Vagina (tissue), 2 donors: Measurements from ENCODE around the gene CLRN3. TPM values are rescaled to one million over a fixed set of nuclear protein-coding genes. Genes with fewer than 3 reads are reported as not detected.

Experiments used
- DNase-seq, 2 donors: peaks; one replicate each; pipeline ENCODE4 v3.0.0-alpha.2; 2017; ENCODE audit errors: extremely low spot score in 2 of 2
- H3K27ac ChIP-seq: fragments of 200-600 bp; sonication (generic); one replicate; pipeline ENCODE4 v1.5.1; 2019
- H3K27me3 ChIP-seq: fragments of 200-600 bp; sonication (generic); one replicate; pipeline ENCODE4 v1.5.1; 2019
- H3K36me3 ChIP-seq, 2 donors: fragments of 200-600 bp; sonication (generic); one replicate each; pipeline ENCODE4 v1.5.1; 2017 to 2019
- H3K4me1 ChIP-seq: fragments of 200-600 bp; sonication (generic); one replicate; pipeline ENCODE4 v1.5.1; 2019
- H3K4me3 ChIP-seq, 2 donors: fragments of 200-600 bp; sonication (generic); 1 replicate in 1 of 2; 2 replicates in 1 of 2; pipeline ENCODE4 v1.5.1; 2016 to 2019
- H3K9me3 ChIP-seq: fragments of 200-600 bp; sonication (generic); one replicate; pipeline ENCODE4 v1.5.1; 2019
- CTCF ChIP-seq, 3 experiments: fragments of 450-650 bp in 2 of 3; fragments of 200-600 bp in 1 of 3; sonication (generic) in 1 of 3; IDR thresholded peaks; one replicate each; pipeline ENCODE4 v1.5.1; 2017 to 2019; ENCODE audit warnings: antibody characterized with exemption in 3 of 3, mild to moderate bottlenecking in 2 of 3, moderate library complexity in 2 of 3
- POLR2A ChIP-seq, 2 donors: fragments of 450-650 bp; IDR thresholded peaks; one replicate each; pipeline ENCODE4 v1.6.1; 2017; ENCODE audit warnings: antibody characterized with exemption in 2 of 2, mild to moderate bottlenecking in 2 of 2, moderate library complexity in 2 of 2
- POLR2AphosphoS5 ChIP-seq, 2 donors: sonication (generic); formaldehyde crosslinking; IDR thresholded peaks; one replicate each; pipeline ENCODE4 v1.9.0; 2017; ENCODE audit warnings: antibody characterized with exemption in 2 of 2, mild to moderate bottlenecking in 2 of 2, low read depth in 1 of 2; ENCODE audit not compliant: insufficient read depth in 1 of 2
- intact Hi-C: fragments of 100-400 bp; cut with DNase I; formaldehyde crosslinking; loops from one replicate; pipeline ENCODE4 v1.15.1; 2023
- total RNA-seq: library from RNA; depleted of rRNA; stranded (reverse); fragments of >200 nt; gene quantifications from one replicate; pipeline ENCODE4 v1.2.3, GENCODE V29; 2016

Gene CLRN3
- total RNA-seq, 1 donor from 2014 or later, result not detected

GRCh38 chr10:127855976-127856375 is 36.8 kb downstream of the CLRN3 start:
- H3K4me1 ChIP-seq, result no peaks in the 10 kb centered on the region
- no peak for DNase-seq
- H3K27me3 ChIP-seq, result no peaks in the 10 kb centered on the region
- H3K4me3 ChIP-seq, result no peak overlapping the region
- H3K27ac ChIP-seq, result no peak overlapping the region
- no peak for TF ChIP-seq POLR2AphosphoS5 (IDR thresholded peaks at IDR 0.05; ENCODE audit: insufficient read depth in 1 of 2, low read depth in 1 of 2)
- TF ChIP-seq POLR2A (IDR thresholded peaks at IDR 0.05), result no peak
- no peak for TF ChIP-seq CTCF (IDR thresholded peaks at IDR 0.05)
- no peaks in the 10 kb centered on the region for H3K9me3 ChIP-seq
- intact Hi-C loops, result no loop called here
- H3K36me3 ChIP-seq, result no peaks in the 10 kb centered on the region

- no peak overlapping the region for H3K4me3 ChIP-seq
- intact Hi-C loops, result no loop called here
- DNase-seq, result no peak
- TF ChIP-seq CTCF (IDR thresholded peaks at IDR 0.05), result no peak
- TF ChIP-seq POLR2A (IDR thresholded peaks at IDR 0.05), result no peak
- TF ChIP-seq POLR2AphosphoS5 (IDR thresholded peaks at IDR 0.05; ENCODE audit: insufficient read depth in 1 of 2, low read depth in 1 of 2), result no peak
- no peaks in the 10 kb centered on the region for H3K4me1 ChIP-seq
- no peaks in the 10 kb centered on the region for H3K36me3 ChIP-seq
- H3K9me3 ChIP-seq, result no peaks in the 10 kb centered on the region
- no peak overlapping the region for H3K27ac ChIP-seq
- H3K27me3 ChIP-seq, result no peaks in the 10 kb centered on the region
Observed at GRCh38 chr10:127855591-127855881, 37.2 kb downstream of the CLRN3 start.

- no peaks in the 10 kb centered on the region for H3K9me3 ChIP-seq
- no peaks in the 10 kb centered on the region for H3K36me3 ChIP-seq
- H3K27me3 ChIP-seq, result no peaks in the 10 kb centered on the region
- no peak overlapping the region for H3K4me3 ChIP-seq
- intact Hi-C loops, result no loop called here
- no peaks in the 10 kb centered on the region for H3K4me1 ChIP-seq
- no peak for TF ChIP-seq POLR2A (IDR thresholded peaks at IDR 0.05)
- no peak for TF ChIP-seq CTCF (IDR thresholded peaks at IDR 0.05)
- no peak for TF ChIP-seq POLR2AphosphoS5 (IDR thresholded peaks at IDR 0.05; ENCODE audit: insufficient read depth in 1 of 2, low read depth in 1 of 2)
- no peak for DNase-seq
- no peak overlapping the region for H3K27ac ChIP-seq
Observed at GRCh38 chr10:127854769-127855590, 37.8 kb downstream of the CLRN3 start.

GRCh38 chr10:127853868-127854768 is 38.6 kb downstream of the CLRN3 start:
- H3K27ac ChIP-seq, result no peak overlapping the region
- H3K27me3 ChIP-seq, result no peaks in the 10 kb centered on the region
- no peaks in the 10 kb centered on the region for H3K4me1 ChIP-seq
- peak; percentile 55 to 63 (median 63) for TF ChIP-seq CTCF (IDR thresholded peaks at IDR 0.05)
- no peak for TF ChIP-seq POLR2A (IDR thresholded peaks at IDR 0.05)
- TF ChIP-seq POLR2AphosphoS5 (IDR thresholded peaks at IDR 0.05; ENCODE audit: insufficient read depth in 1 of 2, low read depth in 1 of 2), result no peak
- H3K4me3 ChIP-seq, result no peak overlapping the region
- intact Hi-C loops, result no loop called here
- H3K9me3 ChIP-seq, result no peaks in the 10 kb centered on the region
- H3K36me3 ChIP-seq, result no peaks in the 10 kb centered on the region
- no peak for DNase-seq
